Keratinocyte (primary cell): ENCODE results near the gene CACNA2D1. TPM values are rescaled to one million over a fixed set of nuclear protein-coding genes. Genes with fewer than 3 reads are reported as not detected.

Source experiments
- DNase-seq: peaks from one replicate; pipeline ENCODE4 v3.0.0-alpha.2; 2011; ENCODE audit warnings: low read depth, missing footprints, low spot score
- FAIRE-seq: peaks from 2 replicates; lab custom pipeline; 2011; peaks lifted over from hg19 to GRCh38; lab: Jason Lieb, UNC
- H2AFZ ChIP-seq: 2 replicates; pipeline ENCODE4 v1.6.0; 2012; ENCODE audit warnings: low read length, control low read depth, inconsistent platforms; ENCODE audit not compliant: control insufficient read depth
- H3K27ac ChIP-seq: 2 replicates; pipeline ENCODE4 v1.5.1; 2011; ENCODE audit warnings: low read length; ENCODE audit not compliant: control insufficient read depth, insufficient read depth
- H3K27me3 ChIP-seq: 3 replicates; pipeline ENCODE4 v1.6.0; 2011; ENCODE audit warnings: low read length; ENCODE audit not compliant: control insufficient read depth, insufficient read depth; ENCODE audit errors: extremely low read depth
- H3K36me3 ChIP-seq, 2 experiments: 2 replicates in 1 of 2; 3 replicates in 1 of 2; pipeline ENCODE4 v1.5.1; 2011; ENCODE audit warnings: low read length in 2 of 2, mild to moderate bottlenecking in 1 of 2; ENCODE audit not compliant: control insufficient read depth in 2 of 2, insufficient read depth in 2 of 2; ENCODE audit errors: extremely low read depth in 1 of 2
- H3K4me1 ChIP-seq: 3 replicates; pipeline ENCODE4 v1.5.1; 2011; ENCODE audit warnings: low read length; ENCODE audit not compliant: control insufficient read depth, insufficient read depth; ENCODE audit errors: extremely low read depth
- H3K4me2 ChIP-seq: 3 replicates; pipeline ENCODE4 v1.6.0; 2011; ENCODE audit warnings: low read depth, low read length; ENCODE audit not compliant: control insufficient read depth, insufficient read depth; ENCODE audit errors: extremely low read depth
- H3K4me3 ChIP-seq, 3 experiments: fragments of 200-600 bp in 1 of 3; sonication (generic) in 1 of 3; 2 replicates in 2 of 3; 3 replicates in 1 of 3; pipeline ENCODE4 v1.5.1; 2011 to 2016; ENCODE audit warnings: low read length in 3 of 3, mild to moderate bottlenecking in 3 of 3, control low read depth in 2 of 3, inconsistent platforms in 1 of 3, low read depth in 1 of 3, mixed read lengths in 1 of 3, mixed run types in 1 of 3, moderate library complexity in 1 of 3; ENCODE audit not compliant: control insufficient read depth in 2 of 3, insufficient read depth in 2 of 3; ENCODE audit errors: extremely low read depth in 1 of 3
- H3K79me2 ChIP-seq: 2 replicates; pipeline ENCODE4 v1.6.0; 2012; ENCODE audit warnings: low read length; ENCODE audit not compliant: control insufficient read depth, insufficient read depth
- H3K9ac ChIP-seq: 3 replicates; pipeline ENCODE4 v1.6.0; 2011; ENCODE audit warnings: low read length; ENCODE audit not compliant: control insufficient read depth, insufficient read depth; ENCODE audit errors: extremely low read depth
- H3K9me1 ChIP-seq: 3 replicates; pipeline ENCODE4 v1.6.0; 2011; ENCODE audit warnings: low read length; ENCODE audit not compliant: control insufficient read depth, insufficient read depth; ENCODE audit errors: extremely low read depth
- H3K9me3 ChIP-seq: 2 replicates; pipeline ENCODE4 v1.5.1; 2012; ENCODE audit warnings: low read depth, low read length; ENCODE audit not compliant: control insufficient read depth
- H4K20me1 ChIP-seq: 3 replicates; pipeline ENCODE4 v1.6.0; 2011; ENCODE audit warnings: low read length; ENCODE audit not compliant: control insufficient read depth, insufficient read depth; ENCODE audit errors: extremely low read depth
- EZH2 ChIP-seq: IDR thresholded peaks from one replicate; pipeline ENCODE4 v1.6.1; 2012; ENCODE audit warnings: inconsistent platforms, mild to moderate bottlenecking, low read length, moderate library complexity
- dilution Hi-C: fragments of 300-500 bp; cut with MboI; formaldehyde crosslinking; loops from one replicate; pipeline ENCODE4 v1.7.0; 2020; ENCODE audit warnings: low sequenced_read_pairs; ENCODE audit not compliant: extremely low pct_ligation_motif_present
- polyA plus RNA-seq, 5 experiments: library from polyadenylated mRNA; depleted of rRNA in 3 of 5; stranded (reverse) in 3 of 5; stranded (forward) in 1 of 5; unstranded in 1 of 5; fragments of >200 nt; gene quantifications; 1 replicate in 1 of 5; 2 replicates in 3 of 5; 3 replicates in 1 of 5; pipeline versions ENCODE4 v1.2.1 to v1.2.3, GENCODE V29; 2011 to 2012; ENCODE audit warnings: missing spikeins in 2 of 5, low read depth in 1 of 5, low replicate concordance in 1 of 5
- TF ChIP-seq, protein P1 (sequence below), 3 experiments: IDR thresholded peaks in 1 of 3; conservative IDR thresholded peaks in 1 of 3; optimal IDR thresholded peaks in 1 of 3; 2 replicates in 2 of 3; 3 replicates in 1 of 3; pipeline versions ENCODE3 to v1.5.1; 2011; ENCODE audit warnings: low read length in 3 of 3, mild to moderate bottlenecking in 3 of 3, moderate library complexity in 2 of 3, control low read depth in 1 of 3, inconsistent platforms in 1 of 3; ENCODE audit not compliant: insufficient read depth in 2 of 3; ENCODE audit errors: extremely low read depth in 1 of 3

The CACNA2D1 gene
- polyA plus RNA-seq, 1 donor (not counting 4 experiments of a cell fraction or from before 2014, with no cell fraction given): 1.8 TPM

DNA sequence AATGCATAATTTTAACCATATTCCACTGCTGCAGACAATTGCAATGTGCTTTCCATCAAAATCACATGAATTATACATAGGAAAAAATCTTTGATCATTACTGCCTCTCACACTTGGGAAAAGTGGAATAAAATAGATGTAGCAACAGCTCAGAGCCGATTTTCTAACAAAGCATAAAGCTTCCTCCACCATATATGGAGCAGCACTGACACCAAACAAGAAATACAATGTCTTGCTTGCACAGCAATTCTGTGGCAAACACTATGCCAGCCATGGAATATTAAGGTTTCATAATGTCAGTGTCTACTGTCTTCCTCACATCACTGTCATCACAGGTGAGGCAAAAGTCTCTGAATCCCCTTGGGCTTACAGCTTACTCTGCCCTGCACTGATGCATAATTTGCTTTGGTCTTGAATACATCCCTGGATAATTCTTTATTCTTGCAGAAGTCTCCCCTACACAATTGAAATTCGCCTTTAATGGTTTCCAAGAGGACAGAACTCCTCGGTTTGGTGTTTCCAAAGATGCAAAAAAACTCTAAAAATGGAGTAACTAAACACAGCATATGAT is 198.5 kb downstream of the CACNA2D1 start:
- Histone ChIP-seq H3K9me3 (no peaks in the 10 kb centered on the region), H3K9ac (no peak overlapping the region), H3K4me2 (no peak overlapping the region), H3K4me1 (no peaks in the 10 kb centered on the region), H3K27ac (no peak overlapping the region), H3K27me3 (no peaks in the 10 kb centered on the region), H4K20me1 (no peaks in the 10 kb centered on the region), H3K36me3 (no peaks in the 10 kb centered on the region), H3K9me1 (no peaks in the 10 kb centered on the region), H3K4me3 (no peak overlapping the region), H2AFZ (no peak overlapping the region), H3K79me2 (no peaks in the 10 kb centered on the region)
- no peak for TF ChIP-seq EZH2
- TF ChIP-seq, protein P1, sequence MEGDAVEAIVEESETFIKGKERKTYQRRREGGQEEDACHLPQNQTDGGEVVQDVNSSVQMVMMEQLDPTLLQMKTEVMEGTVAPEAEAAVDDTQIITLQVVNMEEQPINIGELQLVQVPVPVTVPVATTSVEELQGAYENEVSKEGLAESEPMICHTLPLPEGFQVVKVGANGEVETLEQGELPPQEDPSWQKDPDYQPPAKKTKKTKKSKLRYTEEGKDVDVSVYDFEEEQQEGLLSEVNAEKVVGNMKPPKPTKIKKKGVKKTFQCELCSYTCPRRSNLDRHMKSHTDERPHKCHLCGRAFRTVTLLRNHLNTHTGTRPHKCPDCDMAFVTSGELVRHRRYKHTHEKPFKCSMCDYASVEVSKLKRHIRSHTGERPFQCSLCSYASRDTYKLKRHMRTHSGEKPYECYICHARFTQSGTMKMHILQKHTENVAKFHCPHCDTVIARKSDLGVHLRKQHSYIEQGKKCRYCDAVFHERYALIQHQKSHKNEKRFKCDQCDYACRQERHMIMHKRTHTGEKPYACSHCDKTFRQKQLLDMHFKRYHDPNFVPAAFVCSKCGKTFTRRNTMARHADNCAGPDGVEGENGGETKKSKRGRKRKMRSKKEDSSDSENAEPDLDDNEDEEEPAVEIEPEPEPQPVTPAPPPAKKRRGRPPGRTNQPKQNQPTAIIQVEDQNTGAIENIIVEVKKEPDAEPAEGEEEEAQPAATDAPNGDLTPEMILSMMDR (optimal IDR thresholded peaks at IDR 0.05 in 1 of 3, IDR thresholded peaks at IDR 0.05 in 1 of 3, conservative IDR thresholded peaks at IDR 0.05 in 1 of 3; ENCODE audit: extremely low read depth in 1 of 3, insufficient read depth in 2 of 3, low read length in 3 of 3): no peak
- DNase-seq (no peak), FAIRE-seq (no peak)
- dilution Hi-C loops: no loop called here

DNA sequence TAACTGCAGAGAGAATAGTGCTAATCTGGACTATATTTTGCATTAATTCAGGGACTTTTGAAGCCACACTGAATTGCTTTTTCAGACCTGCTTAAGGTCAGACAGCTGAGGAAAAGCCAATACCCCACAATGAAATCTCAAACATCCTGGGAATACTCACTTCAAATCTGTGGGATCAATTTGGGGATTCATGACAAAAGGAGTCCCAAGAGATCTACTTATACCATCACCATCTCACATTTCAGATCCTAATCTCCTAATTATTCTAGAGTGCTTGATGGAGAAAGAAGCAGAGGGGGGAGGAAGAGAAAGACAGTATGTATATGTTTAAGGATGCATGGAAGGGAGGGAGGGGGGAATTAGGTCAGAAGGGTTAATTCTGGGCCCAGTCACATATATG is 202.2 kb downstream of the CACNA2D1 start:
- H2AFZ ChIP-seq: no peak overlapping the region
- no peaks in the 10 kb centered on the region for H3K9me3 ChIP-seq
- no peaks in the 10 kb centered on the region for H3K27me3 ChIP-seq
- H4K20me1 ChIP-seq: no peaks in the 10 kb centered on the region
- no peaks in the 10 kb centered on the region for H3K36me3 ChIP-seq
- H3K4me1 ChIP-seq: no peaks in the 10 kb centered on the region
- DNase-seq (no peak), FAIRE-seq (no peak)
- no peak overlapping the region for H3K4me2 ChIP-seq
- no peak overlapping the region for H3K9ac ChIP-seq
- dilution Hi-C loops: no loop called here
- no peak overlapping the region for H3K4me3 ChIP-seq
- TF ChIP-seq, protein P1 (optimal IDR thresholded peaks at IDR 0.05 in 1 of 3, IDR thresholded peaks at IDR 0.05 in 1 of 3, conservative IDR thresholded peaks at IDR 0.05 in 1 of 3; ENCODE audit: extremely low read depth in 1 of 3, insufficient read depth in 2 of 3, low read length in 3 of 3): no peak
- TF ChIP-seq EZH2: no peak
- H3K79me2 ChIP-seq: no peaks in the 10 kb centered on the region
- H3K27ac ChIP-seq: no peak overlapping the region
- H3K9me1 ChIP-seq: no peaks in the 10 kb centered on the region
